SK-N-SH treated with all-trans-retinoic acid at 6 μM for 48 hours (cell line): ENCODE results near the gene STXBP2.

Source experiments
- ATAC-seq: fragments of 200-7000 bp; cut with Tn5 transposase; 3 replicates; pipeline ENCODE4 v1.9.1; 2020; ENCODE audit warnings: mild to moderate bottlenecking, moderate library complexity
- ARNTL ChIP-seq: fragments of 450-650 bp; formaldehyde crosslinking; IDR thresholded peaks from 2 replicates; pipeline ENCODE4 v1.5.0; 2020; ENCODE audit warnings: low read depth, mild to moderate bottlenecking, moderate library complexity, borderline replicate concordance
- CSRNP3 ChIP-seq: fragments of 250-450 bp; sonication (Bioruptor Pico); IDR thresholded peaks from 2 replicates; pipeline ENCODE4 v1.5.1; 2021; ENCODE audit warnings: mild to moderate bottlenecking, moderate library complexity
- ESRRG ChIP-seq: fragments of 250-450 bp; sonication (Bioruptor Pico); IDR thresholded peaks from 2 replicates; pipeline ENCODE4 v1.6.1; 2021; ENCODE audit warnings: mild to moderate bottlenecking
- OSR1 ChIP-seq: fragments of 250-450 bp; sonication (Bioruptor Pico); IDR thresholded peaks from 2 replicates; pipeline ENCODE4 v1.8.0; 2022; ENCODE audit warnings: moderate library complexity, mild to moderate bottlenecking, inconsistent platforms
- PATZ1 ChIP-seq: fragments of 250-450 bp; sonication (Bioruptor Pico); IDR thresholded peaks from 2 replicates; pipeline ENCODE4 v1.8.0; 2020; ENCODE audit warnings: mild to moderate bottlenecking, moderate library complexity, borderline replicate concordance
- POU6F1 ChIP-seq: fragments of 250-450 bp; sonication (Bioruptor Pico); IDR thresholded peaks from 2 replicates; pipeline ENCODE4 v1.8.0; 2021; ENCODE audit warnings: low read depth, mild to moderate bottlenecking, moderate library complexity, borderline replicate concordance
- RARB ChIP-seq: fragments of 250-450 bp; sonication (Bioruptor Pico); IDR thresholded peaks from 2 replicates; pipeline ENCODE4 v1.8.0; 2021; ENCODE audit warnings: mild to moderate bottlenecking, moderate library complexity
- TCF4 ChIP-seq: fragments of 250-450 bp; sonication (Bioruptor Pico); IDR thresholded peaks from 2 replicates; pipeline ENCODE4 v1.8.0; 2021; ENCODE audit warnings: mild to moderate bottlenecking, moderate library complexity, borderline replicate concordance
- TOX ChIP-seq: fragments of 250-450 bp; sonication (Bioruptor Pico); IDR thresholded peaks from 2 replicates; pipeline ENCODE4 v1.8.0; 2021; ENCODE audit warnings: mild to moderate bottlenecking, moderate library complexity, borderline replicate concordance
- TSHZ2 ChIP-seq: fragments of 250-450 bp; sonication (Bioruptor Pico); IDR thresholded peaks from 2 replicates; pipeline ENCODE4 v1.5.0; 2020; ENCODE audit warnings: mild to moderate bottlenecking, moderate library complexity
- ZC3H10 ChIP-seq: fragments of 250-450 bp; sonication (Bioruptor Pico); IDR thresholded peaks from 2 replicates; pipeline ENCODE4 v1.5.1; 2021; ENCODE audit warnings: mild to moderate bottlenecking, moderate library complexity
- ZFP3 ChIP-seq: fragments of 250-450 bp; sonication (Bioruptor Pico); IDR thresholded peaks from 2 replicates; pipeline ENCODE4 v1.5.0; 2020; ENCODE audit warnings: mild to moderate bottlenecking, moderate library complexity
- ZFP30 ChIP-seq: fragments of 450-650 bp; formaldehyde crosslinking; IDR thresholded peaks from 2 replicates; pipeline ENCODE4 v1.5.0; 2022; ENCODE audit warnings: mild to moderate bottlenecking, moderate library complexity

The STXBP2 gene

GRCh38 chr19:7628589-7629311 is 8.2 kb upstream of the STXBP2 start (continued):
- TF ChIP-seq TSHZ2 (CRISPR knock-in tag) (no peak), ZFP30 (CRISPR knock-in tag) (no peak)
- TF ChIP-seq, all 23 proteins: peak for 0

- TF ChIP-seq ARNTL (CRISPR knock-in tag) = no peak
- ATAC-seq = peak; percentile 98
These were observed 7.4 kb upstream of the STXBP2 start, which contains the start of the genes PET100 and XAB2 for GRCh38 chr19:7629347-7630054. Gene PET100, plus strand, starts transcription at chr19:7629793. Its CDS starts 41 bp downstream, at chr19:7629834. Gene XAB2, minus strand, starts transcription at chr19:7629545. Its CDS starts 18 bp downstream, at chr19:7629527.

GRCh38 chr19:7631577-7631976 is 5.3 kb upstream of the STXBP2 start:
- ATAC-seq = no peak
- TF ChIP-seq RARB (CRISPR knock-in tag) (no peak), ZC3H10 (CRISPR knock-in tag) (no peak), TCF4 (CRISPR knock-in tag) (no peak), CSRNP3 (no peak), POU6F1 (CRISPR knock-in tag) (no peak), ZFP3 (no peak), ESRRG (CRISPR knock-in tag) (no peak), TOX (CRISPR knock-in tag) (no peak), PATZ1 (no peak), ZFP30 (CRISPR knock-in tag) (no peak), OSR1 (CRISPR knock-in tag) (no peak), TSHZ2 (CRISPR knock-in tag) (no peak)
